A673 (cell line): Measurements from ENCODE around the gene CCDC174. TPM values are rescaled to one million over a fixed set of nuclear protein-coding genes. Genes with fewer than 3 reads are reported as not detected.

Experiments
- BruUV-seq: library from RNA; stranded (reverse); fragments of 400-500 nt; replicated peaks from 2 replicates; lab custom pipeline; 2021; lab: Mats Ljungman, UMichigan
- CTCF ChIA-PET: fragments of 300-600 bp; sonication (Branson Sonifier 250); formaldehyde crosslinking; loops from one replicate; lab custom pipeline; 2022; ENCODE audit warnings: antibody characterized with exemption; lab: Charles Lee
- POLR2A ChIA-PET: fragments of 300-600 bp; sonication (Branson Sonifier 250); formaldehyde crosslinking; loops from one replicate; lab custom pipeline; 2022; ENCODE audit warnings: antibody characterized with exemption; ENCODE audit not compliant: low non-redundant PET; lab: Charles Lee
- DNase-seq: peaks from one replicate; pipeline ENCODE4 v3.0.0-alpha.2; 2015; ENCODE audit warnings: low spot score
- H3K27ac ChIP-seq: fragments of 200-600 bp; sonication (generic); 2 replicates; pipeline ENCODE4 v1.5.1; 2016; ENCODE audit warnings: mixed run types, low read depth, mild to moderate bottlenecking, mixed read lengths, antibody characterized with exemption, low read length; ENCODE audit not compliant: poor library complexity, severe bottlenecking
- H3K27me3 ChIP-seq: fragments of 200-600 bp; sonication (generic); replicated peaks from 2 replicates; pipeline ENCODE4 v1.6.1; 2017; ENCODE audit warnings: mixed run types, low read depth, mild to moderate bottlenecking, mixed read lengths, antibody characterized with exemption, low read length; ENCODE audit not compliant: insufficient read depth, poor library complexity
- H3K36me3 ChIP-seq: fragments of 200-600 bp; sonication (generic); 2 replicates; pipeline ENCODE4 v1.6.1; 2016; ENCODE audit warnings: mixed run types, mild to moderate bottlenecking, mixed read lengths, antibody characterized with exemption, low read length; ENCODE audit not compliant: insufficient read depth, poor library complexity, severe bottlenecking
- H3K4me1 ChIP-seq: fragments of 200-600 bp; sonication (generic); 2 replicates; pipeline ENCODE4 v1.6.1; 2017; ENCODE audit warnings: mixed run types, mild to moderate bottlenecking, mixed read lengths, antibody characterized with exemption, low read length; ENCODE audit not compliant: insufficient read depth, poor library complexity, severe bottlenecking
- H3K4me3 ChIP-seq: fragments of 200-600 bp; sonication (generic); 2 replicates; pipeline ENCODE4 v1.5.1; 2016; ENCODE audit warnings: low read depth, mixed run types, mild to moderate bottlenecking, mixed read lengths, low read length; ENCODE audit not compliant: poor library complexity, severe bottlenecking
- H3K9me3 ChIP-seq: fragments of 200-600 bp; sonication (generic); 2 replicates; pipeline ENCODE4 v1.6.1; 2016; ENCODE audit warnings: mixed run types, low read depth, mild to moderate bottlenecking, mixed read lengths, antibody characterized with exemption, low read length; ENCODE audit not compliant: poor library complexity, severe bottlenecking
- CTCF ChIP-seq: fragments of 300-800, 200-600 bp; sonication (generic); conservative IDR thresholded peaks from 2 replicates; pipeline ENCODE4 v1.5.1; 2017; ENCODE audit warnings: low read depth, mild to moderate bottlenecking, antibody characterized with exemption, low read length, moderate library complexity, mixed read lengths
- EZH2 ChIP-seq: fragments of 200-600 bp; sonication (generic); IDR thresholded peaks from 2 replicates; pipeline ENCODE4 v1.6.1; 2017; ENCODE audit warnings: borderline replicate concordance, low read depth, mild to moderate bottlenecking, mixed read lengths, antibody characterized with exemption, low read length; ENCODE audit not compliant: poor library complexity, severe bottlenecking
- intact Hi-C: fragments of 100-400 bp; cut with micrococcal nuclease; formaldehyde crosslinking; loops from one replicate; pipeline ENCODE4 v1.10.0; 2022; ENCODE audit not compliant: unreplicated experiment
- total RNA-seq: library from RNA; stranded (reverse); gene quantifications from 2 replicates; pipeline ENCODE4 v1.2.3, GENCODE V29; 2021

Gene CCDC174
- total RNA-seq, 1 experiment from 2014 or later: 19.8 TPM

- BruUV-seq: no TSS peak
- H3K4me1 ChIP-seq: no peaks in the 10 kb centered on the region
- peaks cover 69% of the 10 kb centered on the region for H3K27me3 ChIP-seq
- H3K36me3 ChIP-seq: no peaks in the 10 kb centered on the region
- intact Hi-C loops: no loop called here
- DNase-seq: no peak
- no peak overlapping the region for H3K4me3 ChIP-seq
- ChIA-PET POLR2A (no interaction called here), CTCF (interaction anchor here (0.6 kb wide), 1 partner anchor 54 kb away, joined by 3 read pairs; no protein-coding TSS in a partner anchor)
- TF ChIP-seq CTCF (no peak), EZH2 (no peak)
- H3K9me3 ChIP-seq: no peaks in the 10 kb centered on the region
- no peak overlapping the region for H3K27ac ChIP-seq
Observed at GRCh38 chr3:14602804-14603644, 48.5 kb upstream of the CCDC174 start.

GRCh38 chr3:14605067-14605466, 46.5 kb upstream of the CCDC174 start:
- H3K36me3 ChIP-seq: no peaks in the 10 kb centered on the region
- ChIA-PET POLR2A (no interaction called here), CTCF (interaction anchor here (0.5 kb wide), 1 partner anchor 134 kb away, joined by 3 read pairs; no protein-coding TSS in a partner anchor)
- no peak overlapping the region for H3K4me3 ChIP-seq
- intact Hi-C loops: no loop called here
- peaks cover 53% of the 10 kb centered on the region for H3K27me3 ChIP-seq
- DNase-seq: no peak
- H3K4me1 ChIP-seq: no peaks in the 10 kb centered on the region
- no peak overlapping the region for H3K27ac ChIP-seq
- no peak for TF ChIP-seq CTCF
- TF ChIP-seq EZH2: no peak
- no peaks in the 10 kb centered on the region for H3K9me3 ChIP-seq
- no TSS peak for BruUV-seq

GRCh38 chr3:14605744-14606143, 45.8 kb upstream of the CCDC174 start:
- no peak overlapping the region for H3K27ac ChIP-seq
- ChIA-PET POLR2A (no interaction called here), CTCF (no interaction called here)
- H3K36me3 ChIP-seq: no peaks in the 10 kb centered on the region
- no peak for DNase-seq
- intact Hi-C loops: no loop called here
- H3K4me1 ChIP-seq: no peaks in the 10 kb centered on the region
- no peaks in the 10 kb centered on the region for H3K9me3 ChIP-seq
- TF ChIP-seq EZH2: no peak
- TF ChIP-seq CTCF: no peak
- no peak overlapping the region for H3K4me3 ChIP-seq
- peaks cover 47% of the 10 kb centered on the region for H3K27me3 ChIP-seq
- no TSS peak for BruUV-seq
